Spleen (tissue), 7 donors: Measurements from ENCODE around the gene NUAK1.

ENCODE experiments used
- POLR2A ChIP-seq, 3 donors: fragments of 450-650 bp; IDR thresholded peaks; one replicate each; pipeline ENCODE4 v1.5.1; 2017; ENCODE audit warnings: antibody characterized with exemption in 3 of 3, mild to moderate bottlenecking in 1 of 3
- POLR2AphosphoS5 ChIP-seq, 3 donors: sonication (generic); formaldehyde crosslinking; IDR thresholded peaks; one replicate each; pipeline ENCODE4 v1.5.1; 2017; ENCODE audit warnings: antibody characterized with exemption in 3 of 3
- TF ChIP-seq, protein P1 (sequence below), 11 experiments: fragments of 200-600 bp in 7 of 11; fragments of 450-650 bp in 4 of 11; sonication (generic) in 4 of 11; IDR thresholded peaks in 8 of 11; conservative IDR thresholded peaks in 3 of 11; 1 replicate in 7 of 11; 2 replicates in 4 of 11; pipeline versions ENCODE4 v1.4.0 to v1.8.0; 2016 to 2021; ENCODE audit warnings: antibody characterized with exemption in 11 of 11, inconsistent platforms in 4 of 11, mild to moderate bottlenecking in 1 of 11
- donor health status: DM: no; HTN: no; CAD: no; lungs with moderate emphysema.
- donor health status: DM: no; HTN: no; CAD: no.
- donor health status: DM: no; HTN: no; CAD: no.

GRCh38 chr12:106137530-106138356 is 1.0 kb downstream of the NUAK1 start:
- TF ChIP-seq POLR2A (IDR thresholded peaks at IDR 0.05) (no peak), POLR2AphosphoS5 (IDR thresholded peaks at IDR 0.05) (no peak)
- TF ChIP-seq, protein P1, sequence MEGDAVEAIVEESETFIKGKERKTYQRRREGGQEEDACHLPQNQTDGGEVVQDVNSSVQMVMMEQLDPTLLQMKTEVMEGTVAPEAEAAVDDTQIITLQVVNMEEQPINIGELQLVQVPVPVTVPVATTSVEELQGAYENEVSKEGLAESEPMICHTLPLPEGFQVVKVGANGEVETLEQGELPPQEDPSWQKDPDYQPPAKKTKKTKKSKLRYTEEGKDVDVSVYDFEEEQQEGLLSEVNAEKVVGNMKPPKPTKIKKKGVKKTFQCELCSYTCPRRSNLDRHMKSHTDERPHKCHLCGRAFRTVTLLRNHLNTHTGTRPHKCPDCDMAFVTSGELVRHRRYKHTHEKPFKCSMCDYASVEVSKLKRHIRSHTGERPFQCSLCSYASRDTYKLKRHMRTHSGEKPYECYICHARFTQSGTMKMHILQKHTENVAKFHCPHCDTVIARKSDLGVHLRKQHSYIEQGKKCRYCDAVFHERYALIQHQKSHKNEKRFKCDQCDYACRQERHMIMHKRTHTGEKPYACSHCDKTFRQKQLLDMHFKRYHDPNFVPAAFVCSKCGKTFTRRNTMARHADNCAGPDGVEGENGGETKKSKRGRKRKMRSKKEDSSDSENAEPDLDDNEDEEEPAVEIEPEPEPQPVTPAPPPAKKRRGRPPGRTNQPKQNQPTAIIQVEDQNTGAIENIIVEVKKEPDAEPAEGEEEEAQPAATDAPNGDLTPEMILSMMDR (IDR thresholded peaks at IDR 0.05 in 8 of 11, conservative IDR thresholded peaks at IDR 0.05 in 3 of 11), result no peak
